ENCODE measurements around the gene SATB1. TPM values are rescaled to one million over a fixed set of nuclear protein-coding genes. Genes with fewer than 3 reads are reported as not detected.

Gene SATB1
- total and polyA plus RNA-seq, 5 experiments from 2014 or later = 196 to 436 (median 265) TPM

GRCh38 chr3:18443665-18444594, 18.8 kb upstream of the SATB1 start:
- POLR2A ChIA-PET = interaction anchor here (0.7 to 4.1 kb wide), 27 partner anchors 8 to 343 kb away, joined by 3 to 65 read pairs (median 5); partner anchors contain the start of gene SATB1
- peak overlapping the region; percentile 87 to 99 (median 96) for H3K4me3 Mint-ChIP-seq
- H3K27ac Mint-ChIP-seq = peak overlapping the region; percentile 91 to 99 (median 96)
- no peaks in the 10 kb centered on the region for H3K27me3 Mint-ChIP-seq
- H3K4me1 Mint-ChIP-seq = peaks cover 16 to 68% (median 44%) of the 10 kb centered on the region in 4 donors
- peaks cover 0 to 10% (median 2%) of the 10 kb centered on the region in 9 donors for H3K9me3 Mint-ChIP-seq
- ATAC-seq (no peak), DNase-seq (peak in 2 of 10 donors; percentile 10 to 15)
- H3K36me3 Mint-ChIP-seq = peaks cover 10 to 23% (median 14%) of the 10 kb centered on the region in 3 donors

GRCh38 chr3:18442756-18443664, 17.9 kb upstream of the SATB1 start:
- Mint-ChIP-seq H3K4me1 (peaks cover 19 to 73% (median 47%) of the 10 kb centered on the region in 4 donors), H3K36me3 (peaks cover 7 to 20% (median 11%) of the 10 kb centered on the region in 3 donors), H3K4me3 (peak overlapping the region; percentile 87 to 99 (median 96)), H3K27me3 (no peaks in the 10 kb centered on the region), H3K9me3 (peaks cover 0 to 2% (median 0%) of the 10 kb centered on the region in 9 donors), H3K27ac (peak overlapping the region; percentile 91 to 99 (median 96))
- POLR2A ChIA-PET = interaction anchor here (0.8 to 4.1 kb wide), 11 partner anchors 10 to 54 kb away, joined by 3 to 65 read pairs (median 10); partner anchors contain the start of gene SATB1
- ATAC-seq (no peak), DNase-seq (no peak)

- Mint-ChIP-seq H3K9me3 (no peaks in the 10 kb centered on the region), H3K36me3 (peaks cover 5 to 16% (median 11%) of the 10 kb centered on the region in 3 donors), H3K27ac (peak overlapping the region; percentile 82 to 97 (median 96)), H3K4me1 (peaks cover 16 to 68% (median 39%) of the 10 kb centered on the region in 4 donors), H3K4me3 (peak overlapping the region; percentile 80 to 90 (median 86)), H3K27me3 (no peaks in the 10 kb centered on the region)
- no peak for DNase-seq
- POLR2A ChIA-PET = interaction anchor here (1.0 to 2.2 kb wide), 4 partner anchors 10 to 27 kb away, joined by 4 to 16 read pairs (median 8); partner anchors contain the start of gene SATB1
- no peak for ATAC-seq
These were observed 16.4 kb upstream of the SATB1 start for GRCh38 chr3:18441551-18441950.

- peaks cover 5 to 25% (median 11%) of the 10 kb centered on the region in 3 donors for H3K36me3 Mint-ChIP-seq
- no peak for DNase-seq
- peaks cover 20 to 69% (median 41%) of the 10 kb centered on the region in 4 donors for H3K4me1 Mint-ChIP-seq
- no peaks in the 10 kb centered on the region for H3K27me3 Mint-ChIP-seq
- peak overlapping the region; percentile 80 to 90 (median 86) for H3K4me3 Mint-ChIP-seq
- ATAC-seq = no peak
- H3K27ac Mint-ChIP-seq = peak overlapping the region; percentile 91 to 97 (median 96)
- no peaks in the 10 kb centered on the region for H3K9me3 Mint-ChIP-seq
- POLR2A ChIA-PET = interaction anchor here (1.2 kb wide), 1 partner anchor 18 kb away, joined by 3 read pairs; no protein-coding TSS in a partner anchor
These were observed 15.1 kb upstream of the SATB1 start for GRCh38 chr3:18440066-18440722.

GRCh38 chr3:18439281-18439680, 14.1 kb upstream of the SATB1 start:
- no peak for DNase-seq
- peaks cover 5 to 30% (median 11%) of the 10 kb centered on the region in 3 donors for H3K36me3 Mint-ChIP-seq
- POLR2A ChIA-PET = interaction anchor here (1.6 kb wide), 1 partner anchor 10 kb away, joined by 18 read pairs; no protein-coding TSS in a partner anchor
- no peak for ATAC-seq
- H3K9me3 Mint-ChIP-seq = no peaks in the 10 kb centered on the region
- peaks cover 21 to 78% (median 46%) of the 10 kb centered on the region in 4 donors for H3K4me1 Mint-ChIP-seq
- H3K4me3 Mint-ChIP-seq = peak overlapping the region; percentile 80 to 90 (median 86)
- peak overlapping the region; percentile 91 to 97 (median 96) for H3K27ac Mint-ChIP-seq
- no peaks in the 10 kb centered on the region for H3K27me3 Mint-ChIP-seq

GRCh38 chr3:18438586-18438985, 13.4 kb upstream of the SATB1 start:
- ATAC-seq (peak; percentile 87 to 94), DNase-seq (peak; percentile 48 to 90 (median 80))
- POLR2A ChIA-PET = interaction anchor here (1.0 to 1.6 kb wide), 6 partner anchors 9 to 37 kb away, joined by 4 to 18 read pairs (median 8); partner anchors contain the start of gene SATB1
- H3K4me3 Mint-ChIP-seq = peak overlapping the region; percentile 80 to 90 (median 86)
- no peaks in the 10 kb centered on the region for H3K9me3 Mint-ChIP-seq
- H3K36me3 Mint-ChIP-seq = peaks cover 5 to 30% (median 11%) of the 10 kb centered on the region in 3 donors
- peaks cover 21 to 78% (median 46%) of the 10 kb centered on the region in 4 donors for H3K4me1 Mint-ChIP-seq
- H3K27me3 Mint-ChIP-seq = no peaks in the 10 kb centered on the region
- H3K27ac Mint-ChIP-seq = peak overlapping the region; percentile 91 to 97 (median 96)

- Mint-ChIP-seq H3K27me3 (no peaks in the 10 kb centered on the region), H3K4me3 (peak overlapping the region; percentile 75 to 94 (median 85)), H3K36me3 (peaks cover 0 to 38% (median 5%) of the 10 kb centered on the region in 3 donors), H3K27ac (peak overlapping the region; percentile 85 to 97 (median 93)), H3K9me3 (no peaks in the 10 kb centered on the region), H3K4me1 (peaks cover 33 to 78% (median 61%) of the 10 kb centered on the region in 4 donors)
- ATAC-seq = no peak
- POLR2A ChIA-PET = interaction anchor here (0.7 to 2.1 kb wide), 6 partner anchors 9 to 26 kb away, joined by 3 to 16 read pairs (median 5); partner anchors contain the start of gene SATB1
- no peak for DNase-seq
These were observed 11.1 kb upstream of the SATB1 start for GRCh38 chr3:18436213-18436612.

GRCh38 chr3:18434711-18435110, 9.6 kb upstream of the SATB1 start:
- H3K9me3 Mint-ChIP-seq = no peaks in the 10 kb centered on the region
- POLR2A ChIA-PET = interaction anchor here (1.6 to 1.8 kb wide), 2 partner anchors 9 to 11 kb away, joined by 3 read pairs; partner anchors contain the start of gene SATB1

GRCh38 chr3:18432752-18433151, 7.6 kb upstream of the SATB1 start:
- POLR2A ChIA-PET = interaction anchor here (0.6 to 4.7 kb wide), 5 partner anchors 10 to 16 kb away, joined by 3 to 23 read pairs (median 10); no protein-coding TSS in a partner anchor
- Mint-ChIP-seq H3K27ac (peak overlapping the region; percentile 26 to 98 (median 94)), H3K9me3 (no peaks in the 10 kb centered on the region), H3K27me3 (no peaks in the 10 kb centered on the region), H3K4me1 (peaks cover 36 to 81% (median 66%) of the 10 kb centered on the region in 4 donors), H3K4me3 (peak overlapping the region; percentile 64 to 94 (median 85)), H3K36me3 (peaks cover 0 to 40% (median 0%) of the 10 kb centered on the region in 3 donors)
- ATAC-seq (no peak), DNase-seq (no peak)

More at GRCh38 chr3:18434711-18435110, 9.6 kb upstream of the SATB1 start:
- H3K4me3 Mint-ChIP-seq = peak overlapping the region; percentile 75 to 94 (median 85)
- no peak for ATAC-seq
- no peak for DNase-seq
- H3K27ac Mint-ChIP-seq = peak overlapping the region; percentile 85 to 97 (median 93)
- peaks cover 0 to 45% (median 5%) of the 10 kb centered on the region in 3 donors for H3K36me3 Mint-ChIP-seq
- H3K4me1 Mint-ChIP-seq = peaks cover 33 to 78% (median 63%) of the 10 kb centered on the region in 4 donors
- H3K27me3 Mint-ChIP-seq = no peaks in the 10 kb centered on the region

GRCh38 chr3:18431266-18431665, 6.1 kb upstream of the SATB1 start:
- H3K9me3 Mint-ChIP-seq = no peaks in the 10 kb centered on the region
- peaks cover 37 to 85% (median 74%) of the 10 kb centered on the region in 4 donors for H3K4me1 Mint-ChIP-seq
- POLR2A ChIA-PET = interaction anchor here (0.9 to 4.7 kb wide), 9 partner anchors 8 to 50 kb away, joined by 3 to 23 read pairs (median 4); no protein-coding TSS in a partner anchor
- peak overlapping the region; percentile 64 to 94 (median 86) for H3K4me3 Mint-ChIP-seq
- peak overlapping the region; percentile 89 to 98 (median 94) for H3K27ac Mint-ChIP-seq
- peaks cover 0 to 36% (median 0%) of the 10 kb centered on the region in 3 donors for H3K36me3 Mint-ChIP-seq
- DNase-seq (no peak), ATAC-seq (peak; percentile 6 to 9)
- no peaks in the 10 kb centered on the region for H3K27me3 Mint-ChIP-seq

Measured in naive thymus-derived CD8-positive, alpha-beta T cell (primary cell).